IPS-18c (cell line): ENCODE measurements around the gene LRRC17.
"Not testable (repeated sequence)": the region's sequence is repeated elsewhere in the genome, so short reads cannot be mapped to it uniquely, and the experiment has no call there.

Experiments
- H3K4me3 ChIP-seq: 2 replicates; pipeline ENCODE4 v1.7.0; 2013; ENCODE audit warnings: low read depth, mild to moderate bottlenecking, low read length, moderate library complexity; ENCODE audit not compliant: insufficient read depth
- H3K9me3 ChIP-seq: one replicate; pipeline ENCODE4 v1.6.1; 2013; ENCODE audit warnings: mild to moderate bottlenecking, low read length, moderate library complexity; ENCODE audit not compliant: control insufficient read depth, insufficient read depth

The LRRC17 gene

DNA sequence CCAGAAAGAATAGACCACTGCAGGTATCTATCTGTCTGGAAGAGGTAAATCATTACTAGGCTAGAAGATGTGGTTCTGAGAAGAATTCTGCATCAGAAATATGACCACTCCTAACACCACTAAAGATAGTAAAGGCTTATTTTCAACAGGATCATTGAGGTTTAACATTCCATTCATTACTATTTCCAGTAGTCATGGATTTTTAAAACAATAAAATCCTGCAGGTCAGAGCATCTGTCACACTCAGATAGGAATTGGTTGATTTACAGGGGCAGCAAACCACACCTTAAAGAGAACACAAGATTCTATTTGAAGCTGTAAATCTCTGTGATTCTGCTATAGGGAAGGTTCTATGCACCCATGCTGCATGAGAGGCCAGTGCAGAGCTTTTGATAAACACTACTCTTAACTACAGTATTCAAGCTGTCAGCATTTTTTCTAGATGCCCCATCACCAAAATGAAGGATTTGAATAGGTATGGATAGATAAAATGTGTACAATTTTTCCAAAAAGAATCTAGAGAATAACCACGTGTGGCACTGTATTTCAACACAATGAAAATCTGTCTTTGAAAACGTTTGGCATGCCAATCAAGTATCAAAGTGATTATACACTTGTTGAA lies 14.6 kb downstream of the LRRC17 start:
- Histone ChIP-seq H3K9me3 (peaks cover 2% of the 10 kb centered on the region), H3K4me3 (no peak overlapping the region)

DNA sequence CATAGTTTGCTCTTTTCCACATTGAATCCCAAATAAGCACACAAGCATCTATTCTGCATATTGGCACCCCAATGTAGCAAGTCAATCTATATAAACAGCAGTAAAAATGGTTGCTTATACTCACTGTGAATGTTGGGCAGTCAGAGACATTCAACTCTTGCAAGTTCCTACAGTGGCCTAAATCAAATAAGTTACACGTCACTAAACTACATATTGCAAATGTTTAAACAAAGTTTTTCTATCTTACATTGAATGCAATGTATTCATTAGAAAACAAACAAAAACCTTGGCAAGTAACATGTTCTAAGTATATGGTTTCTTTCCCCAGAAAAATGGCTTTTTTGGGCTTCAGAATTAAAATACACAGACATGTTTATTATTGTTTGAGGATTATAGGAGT lies 19.0 kb downstream of the LRRC17 start:
- Histone ChIP-seq H3K4me3 (no peak overlapping the region), H3K9me3 (no peaks in the 10 kb centered on the region)

DNA sequence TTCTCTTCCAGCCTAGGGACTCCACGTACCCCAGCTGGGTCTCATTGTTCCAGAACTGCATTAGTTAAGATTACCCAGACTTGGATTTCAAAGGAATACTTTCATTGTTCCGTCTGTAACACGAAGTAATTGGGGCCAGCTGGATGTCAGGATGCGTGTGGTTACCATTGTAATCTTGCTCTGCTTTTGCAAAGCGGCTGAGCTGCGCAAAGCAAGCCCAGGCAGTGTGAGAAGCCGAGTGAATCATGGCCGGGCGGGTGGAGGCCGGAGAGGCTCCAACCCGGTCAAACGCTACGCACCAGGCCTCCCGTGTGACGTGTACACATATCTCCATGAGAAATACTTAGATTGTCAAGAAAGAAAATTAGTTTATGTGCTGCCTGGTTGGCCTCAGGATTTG lies 21.0 kb downstream of the LRRC17 start:
- Histone ChIP-seq H3K9me3 (no peaks in the 10 kb centered on the region), H3K4me3 (no peak overlapping the region)

DNA sequence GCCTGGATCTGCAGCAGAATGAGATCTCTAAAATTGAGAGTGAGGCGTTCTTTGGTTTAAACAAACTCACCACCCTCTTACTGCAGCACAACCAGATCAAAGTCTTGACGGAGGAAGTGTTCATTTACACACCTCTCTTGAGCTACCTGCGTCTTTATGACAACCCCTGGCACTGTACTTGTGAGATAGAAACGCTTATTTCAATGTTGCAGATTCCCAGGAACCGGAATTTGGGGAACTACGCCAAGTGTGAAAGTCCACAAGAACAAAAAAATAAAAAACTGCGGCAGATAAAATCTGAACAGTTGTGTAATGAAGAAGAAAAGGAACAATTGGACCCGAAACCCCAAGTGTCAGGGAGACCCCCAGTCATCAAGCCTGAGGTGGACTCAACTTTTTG lies 21.4 kb downstream of the LRRC17 start:
- no peak overlapping the region for H3K4me3 ChIP-seq
- H3K9me3 ChIP-seq = no peaks in the 10 kb centered on the region

DNA sequence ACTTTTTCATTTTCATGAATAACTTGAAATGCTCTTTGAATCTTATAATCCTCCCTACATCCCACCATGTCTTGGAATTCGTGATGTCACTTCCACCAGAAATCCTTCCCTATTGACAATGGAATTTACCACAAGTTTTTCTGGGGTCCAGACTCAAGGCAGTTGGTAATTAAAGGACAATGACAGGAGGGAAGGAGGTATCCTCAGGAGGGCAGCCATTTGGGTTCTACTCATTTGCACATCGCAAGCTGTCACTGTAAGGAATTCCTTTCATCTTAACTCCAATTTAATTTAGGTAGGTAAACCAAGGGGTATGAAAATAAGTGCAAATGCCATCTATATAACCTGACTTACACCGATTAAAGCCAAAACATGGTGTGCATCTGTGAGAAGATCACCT lies 21.9 kb downstream of the LRRC17 start:
- no peaks in the 10 kb centered on the region for H3K9me3 ChIP-seq
- no peak overlapping the region for H3K4me3 ChIP-seq

DNA sequence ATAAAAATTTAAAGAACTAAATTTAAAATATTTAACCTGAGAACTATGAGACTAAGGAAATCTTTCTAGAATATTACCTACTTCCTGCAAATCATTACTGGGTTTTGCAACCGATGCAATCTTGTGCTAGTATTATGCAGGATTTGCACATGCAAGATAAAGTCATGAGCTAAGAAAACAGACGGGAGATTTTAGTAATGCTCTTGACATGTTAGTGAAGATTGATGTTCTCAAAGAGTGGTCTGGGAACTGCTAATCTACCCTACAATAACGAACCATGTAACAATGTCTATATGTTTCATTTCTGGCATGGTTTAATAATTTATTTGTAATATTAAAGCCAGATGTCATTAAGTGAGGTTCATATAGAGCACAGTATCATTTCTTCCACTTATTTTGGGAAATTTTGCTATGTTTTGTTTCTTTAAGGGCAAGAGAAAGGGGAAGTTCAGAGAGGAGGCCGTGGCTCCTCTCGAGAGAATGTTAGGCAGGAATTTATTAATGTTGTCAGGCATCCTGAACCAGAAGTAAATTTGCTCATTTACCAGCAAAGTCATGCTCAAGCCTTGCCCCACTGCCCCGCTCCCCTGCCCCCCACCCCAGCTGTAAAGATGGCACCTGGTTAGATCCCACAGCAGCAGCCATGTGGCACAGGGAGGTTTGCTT lies 22.8 kb downstream of the LRRC17 start:
- Histone ChIP-seq H3K4me3 (no peak overlapping the region), H3K9me3 (no peaks in the 10 kb centered on the region)

DNA sequence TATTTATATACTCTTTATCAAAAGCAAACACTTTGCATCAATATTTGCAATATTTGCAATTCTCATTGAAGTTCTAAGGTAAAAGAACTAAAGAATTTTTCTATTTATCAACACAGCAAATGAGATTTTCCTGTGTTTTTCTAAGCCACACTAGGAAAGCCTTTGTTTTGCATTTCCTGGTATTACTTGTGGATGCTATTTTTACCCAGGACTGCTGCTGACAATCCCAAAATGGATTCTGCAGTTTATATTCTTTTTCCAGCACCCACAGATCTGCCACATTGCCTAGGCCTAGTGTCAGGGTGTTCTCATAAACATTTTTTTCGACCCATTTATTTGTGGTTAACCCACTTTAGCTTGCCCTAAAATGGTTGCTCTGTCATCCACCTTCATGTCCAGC lies 25.9 kb downstream of the LRRC17 start:
- Histone ChIP-seq H3K4me3 (no peak overlapping the region), H3K9me3 (no peaks in the 10 kb centered on the region)

DNA sequence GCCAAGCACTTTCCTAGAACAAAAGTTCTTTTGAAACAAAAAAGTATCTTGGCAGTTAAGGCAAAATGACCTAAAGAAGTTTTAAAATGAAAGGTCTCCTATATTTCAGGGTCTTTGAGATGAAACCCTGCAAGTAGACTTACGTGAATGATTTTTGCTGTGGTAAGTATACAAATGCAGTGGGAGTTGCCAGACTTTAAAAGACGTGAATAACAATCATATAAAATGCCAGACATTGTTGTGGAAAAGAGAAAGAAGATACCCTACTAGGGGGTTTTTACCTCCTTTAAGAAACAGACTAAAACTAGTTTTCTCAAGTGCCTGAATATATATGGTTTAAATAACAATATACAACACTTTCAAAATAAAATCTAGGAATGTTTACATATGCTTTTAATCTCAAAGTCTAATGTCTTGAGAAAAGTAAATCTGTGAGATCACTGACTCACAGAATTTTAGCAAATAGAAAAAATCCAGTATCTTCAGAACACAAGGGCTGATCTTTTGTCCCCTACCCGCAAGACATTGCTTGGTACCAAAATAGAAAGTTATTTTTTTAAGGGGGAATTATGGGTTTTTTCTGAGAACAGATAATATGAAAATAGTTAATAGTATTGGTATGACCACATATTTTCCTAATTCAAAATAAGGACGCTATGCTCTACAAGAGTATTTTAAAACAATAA lies 29.5 kb downstream of the LRRC17 start:
- H3K4me3 ChIP-seq = no peak overlapping the region
- no peaks in the 10 kb centered on the region for H3K9me3 ChIP-seq

DNA sequence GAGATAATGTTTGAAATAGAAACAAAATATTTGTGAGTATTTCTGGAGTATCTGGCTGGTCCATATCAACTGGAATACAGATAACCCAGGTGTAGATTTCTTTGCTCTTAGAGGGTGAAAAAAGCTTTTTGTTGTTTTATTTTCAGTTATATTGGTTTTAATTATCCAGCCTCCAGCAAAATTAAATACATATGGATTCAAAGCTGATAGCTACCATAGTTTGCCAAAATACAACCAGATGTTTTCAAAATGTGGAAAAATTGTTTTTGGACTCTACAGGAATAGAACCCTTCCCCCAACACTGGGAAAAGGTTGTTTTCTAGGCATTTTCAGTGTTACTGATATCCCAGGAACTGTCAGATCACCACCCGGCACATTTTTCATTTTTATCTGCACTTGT lies 30.1 kb downstream of the LRRC17 start:
- Histone ChIP-seq H3K9me3 (no peaks in the 10 kb centered on the region), H3K4me3 (no peak overlapping the region)

DNA sequence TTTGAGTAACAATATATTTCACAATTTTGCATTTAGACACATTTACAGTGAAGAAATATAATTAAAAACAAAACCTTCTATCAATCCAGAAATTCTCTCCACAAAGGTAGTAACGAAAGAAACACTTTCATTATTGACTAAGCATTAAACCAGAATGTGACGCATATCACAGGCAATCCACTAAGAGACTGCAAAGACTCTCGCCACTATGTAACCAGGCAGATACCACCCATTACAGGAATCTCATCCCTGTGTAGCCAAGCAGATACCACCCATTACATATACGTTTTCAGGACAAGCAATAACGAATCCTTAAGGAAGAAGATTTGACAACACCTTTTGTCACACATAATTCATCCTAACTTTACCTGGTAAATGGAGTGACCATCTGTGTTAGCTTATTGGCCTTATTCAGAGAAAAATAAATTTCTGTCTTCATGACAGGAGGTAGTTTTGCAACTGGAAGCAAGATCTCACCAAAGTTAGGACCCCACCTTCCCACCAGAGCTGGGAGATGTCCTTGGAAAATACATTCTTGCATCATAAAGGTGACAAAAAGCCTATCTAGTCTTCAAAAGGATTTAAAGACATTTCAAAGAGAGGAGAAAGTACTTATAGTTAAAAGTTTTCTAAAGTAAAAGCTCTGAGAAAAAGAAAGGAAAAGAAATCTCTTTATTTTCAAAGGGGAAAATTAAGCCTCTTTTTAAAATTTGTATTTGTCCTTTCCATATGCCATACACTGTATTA lies 30.8 kb downstream of the LRRC17 start:
- no peak overlapping the region for H3K4me3 ChIP-seq
- H3K9me3 ChIP-seq = no peaks in the 10 kb centered on the region

DNA sequence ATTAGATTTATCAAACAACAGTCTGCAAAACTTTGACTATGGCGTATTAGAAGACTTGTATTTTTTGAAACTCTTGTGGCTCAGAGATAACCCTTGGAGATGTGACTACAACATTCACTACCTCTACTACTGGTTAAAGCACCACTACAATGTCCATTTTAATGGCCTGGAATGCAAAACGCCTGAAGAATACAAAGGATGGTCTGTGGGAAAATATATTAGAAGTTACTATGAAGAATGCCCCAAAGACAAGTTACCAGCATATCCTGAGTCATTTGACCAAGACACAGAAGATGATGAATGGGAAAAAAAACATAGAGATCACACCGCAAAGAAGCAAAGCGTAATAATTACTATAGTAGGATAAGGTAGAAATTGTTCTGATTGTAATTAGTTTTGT lies 31.4 kb downstream of the LRRC17 start:
- no peaks in the 10 kb centered on the region for H3K9me3 ChIP-seq
- no peak overlapping the region for H3K4me3 ChIP-seq

DNA sequence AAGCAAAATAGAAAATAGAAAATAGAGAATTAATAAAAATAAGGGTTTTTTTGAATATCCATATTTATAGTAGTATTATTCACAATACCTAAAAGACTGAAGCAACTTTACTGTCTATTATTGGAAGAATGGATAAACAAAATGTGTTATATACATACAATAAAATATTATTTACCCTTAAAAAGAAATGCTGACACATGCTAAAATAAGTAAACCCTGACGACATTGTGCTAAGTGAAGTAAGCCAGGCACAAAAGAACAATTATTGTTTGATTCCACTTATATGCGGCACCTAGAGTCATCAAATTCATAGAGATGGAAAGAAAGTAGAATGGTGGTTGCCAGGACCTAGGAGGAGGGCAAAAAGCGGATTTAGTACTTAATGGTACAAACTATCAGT lies 39.0 kb downstream of the LRRC17 start:
- Histone ChIP-seq H3K4me3 (no peak overlapping the region), H3K9me3 (peaks cover 3% of the 10 kb centered on the region)

DNA sequence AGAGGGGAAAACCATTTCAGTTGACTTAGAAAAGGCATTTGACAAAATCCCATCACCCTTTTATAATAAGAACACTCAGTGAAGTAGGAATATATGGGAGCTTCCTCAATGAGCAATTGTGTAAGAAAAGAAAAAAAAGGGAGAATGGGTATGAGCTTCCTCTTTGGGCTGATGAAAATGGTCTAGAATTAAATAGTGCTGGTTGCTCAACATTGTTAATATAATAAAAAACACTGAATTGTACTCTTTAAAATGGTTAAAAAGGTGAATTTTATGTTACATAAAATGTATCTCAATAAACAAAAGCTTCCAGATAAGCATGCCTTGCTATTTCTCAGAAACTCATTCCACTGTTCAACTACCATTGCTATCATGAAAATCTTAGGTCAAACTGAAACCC lies 40.6 kb downstream of the LRRC17 start:
- Histone ChIP-seq H3K4me3 (no peak overlapping the region), H3K9me3 (peaks cover 3% of the 10 kb centered on the region)

DNA sequence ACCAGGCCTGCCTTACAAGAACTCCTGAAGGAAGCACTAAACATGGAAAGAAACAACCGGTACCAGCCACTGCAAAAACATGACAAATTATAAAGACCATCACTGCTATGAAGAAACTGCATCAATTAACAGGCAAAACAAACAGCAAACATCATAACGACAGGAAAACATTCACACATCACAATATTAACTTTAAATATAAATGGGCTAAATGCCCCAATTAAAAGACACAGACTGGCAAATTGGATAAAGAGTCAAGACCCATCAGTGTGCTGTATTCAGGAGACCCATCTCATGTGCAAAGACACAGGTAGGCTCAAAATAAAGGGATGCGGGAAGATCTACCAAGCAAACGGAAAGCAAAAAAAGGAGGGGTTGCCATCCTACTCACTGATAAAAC lies 41.6 kb downstream of the LRRC17 start:
- H3K4me3 ChIP-seq, H3K9me3 ChIP-seq: not testable (repeated sequence)

DNA sequence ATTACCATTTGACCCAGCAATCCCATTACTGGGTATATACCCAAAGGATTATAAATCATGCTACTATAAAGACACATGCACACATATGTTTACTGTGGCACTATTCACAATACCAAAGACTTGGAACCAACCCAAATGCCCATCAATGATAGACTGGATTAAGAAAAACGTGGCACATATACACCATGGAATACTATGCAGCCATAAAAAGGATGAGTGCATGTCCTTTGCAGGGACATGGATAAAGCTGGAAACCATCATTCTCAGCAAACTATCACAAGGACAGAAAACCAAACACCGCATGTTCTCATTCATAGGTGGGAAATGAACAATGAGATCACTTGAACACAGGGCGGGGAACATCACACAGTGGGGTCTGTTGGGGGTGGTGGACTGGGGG lies 45.2 kb downstream of the LRRC17 start:
- not testable (repeated sequence) for H3K9me3 ChIP-seq, H3K4me3 ChIP-seq

DNA sequence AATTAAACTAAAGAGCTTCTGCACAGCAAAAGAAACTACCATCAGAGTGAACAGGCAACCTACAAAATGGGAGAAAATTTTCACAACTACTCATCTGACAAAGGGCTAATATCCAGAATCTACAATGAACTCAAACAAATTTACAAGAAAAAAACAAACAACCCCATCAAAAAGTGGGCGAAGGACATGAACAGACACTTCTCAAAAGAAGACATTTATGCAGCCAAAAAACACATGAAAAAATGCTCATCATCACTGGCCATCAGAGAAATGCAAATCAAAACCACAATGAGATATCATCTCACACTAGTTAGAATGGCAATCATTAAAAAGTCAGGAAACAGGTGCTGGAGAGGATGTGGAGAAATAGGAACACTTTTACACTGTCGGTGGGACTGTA lies 49.2 kb downstream of the LRRC17 start:
- H3K9me3 ChIP-seq, H3K4me3 ChIP-seq: not testable (repeated sequence)

DNA sequence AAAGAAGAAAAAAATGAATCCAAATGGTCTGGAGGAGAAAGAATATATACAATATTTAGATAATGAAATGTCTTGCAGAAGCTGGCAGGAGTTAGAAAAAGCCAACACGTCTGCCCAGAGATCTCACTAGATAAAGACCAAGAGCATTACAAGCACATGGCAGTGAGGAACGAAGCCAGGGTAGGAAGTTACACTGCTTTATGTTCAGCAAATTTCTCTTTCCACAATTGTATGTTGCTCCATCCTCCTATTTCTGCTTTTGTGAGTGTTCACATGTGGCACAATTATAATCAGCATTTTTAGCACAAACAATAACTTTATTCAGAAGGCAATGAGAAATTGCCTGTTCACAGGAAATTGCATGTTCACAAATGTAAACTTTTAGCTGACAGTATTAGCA lies 53.7 kb downstream of the LRRC17 start:
- Histone ChIP-seq H3K4me3 (no peak overlapping the region), H3K9me3 (no peaks in the 10 kb centered on the region)

DNA sequence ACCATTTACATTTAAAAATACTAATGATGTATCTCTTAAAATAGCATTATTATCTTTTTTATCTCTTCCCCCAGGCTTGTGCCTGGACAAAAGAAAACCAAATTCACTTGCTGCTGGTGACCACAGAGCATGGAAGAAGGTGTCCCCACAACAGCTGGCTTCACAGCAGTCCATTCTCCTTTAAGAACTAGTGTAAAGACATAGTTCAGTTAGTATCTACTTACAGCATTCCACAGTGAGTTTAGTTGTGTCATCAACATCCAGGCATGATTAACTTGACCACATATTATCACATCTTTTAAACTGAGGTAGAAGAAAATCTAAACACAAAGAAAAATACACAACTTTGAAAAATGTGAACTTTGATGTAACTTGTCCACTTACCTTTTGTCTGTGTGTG lies 55.0 kb downstream of the LRRC17 start:
- Histone ChIP-seq H3K4me3 (no peak overlapping the region), H3K9me3 (no peaks in the 10 kb centered on the region)
